Stimulated activated effector memory CD8-positive, alpha-beta T cell treated with anti-CD3 and anti-CD28 coated beads, Interleukin-12 subunit alpha, Interleukin-12 subunit beta, amount 100 ng/mL, for 72 hours (primary cell): ENCODE results near the gene MT3.

Experiments
- ATAC-seq: fragments of 150-1000 bp; cut with Tn5 transposase; 2 replicates; pipeline ENCODE4 v1.10.0; 2021
- DNase-seq, 2 donors: peaks; one replicate each; pipeline ENCODE4 v3.0.0; 2021 to 2022; ENCODE audit warnings: low spot score in 2 of 2
- H3K27ac Mint-ChIP-seq: one replicate; pipeline ENCODE4 v1.8.0; 2022; ENCODE audit warnings: mild to moderate bottlenecking, mixed read lengths
- H3K36me3 Mint-ChIP-seq: one replicate; pipeline ENCODE4 v1.8.0; 2022; ENCODE audit warnings: mild to moderate bottlenecking, mixed read lengths
- H3K4me1 Mint-ChIP-seq: one replicate; pipeline ENCODE4 v1.8.0; 2022; ENCODE audit warnings: mixed read lengths
- H3K4me3 Mint-ChIP-seq: one replicate; pipeline ENCODE4 v1.8.0; 2022; ENCODE audit warnings: mild to moderate bottlenecking, mixed read lengths
- H3K9me3 Mint-ChIP-seq: one replicate; pipeline ENCODE4 v1.8.0; 2022; ENCODE audit warnings: mixed read lengths

MT3 gene

DNA sequence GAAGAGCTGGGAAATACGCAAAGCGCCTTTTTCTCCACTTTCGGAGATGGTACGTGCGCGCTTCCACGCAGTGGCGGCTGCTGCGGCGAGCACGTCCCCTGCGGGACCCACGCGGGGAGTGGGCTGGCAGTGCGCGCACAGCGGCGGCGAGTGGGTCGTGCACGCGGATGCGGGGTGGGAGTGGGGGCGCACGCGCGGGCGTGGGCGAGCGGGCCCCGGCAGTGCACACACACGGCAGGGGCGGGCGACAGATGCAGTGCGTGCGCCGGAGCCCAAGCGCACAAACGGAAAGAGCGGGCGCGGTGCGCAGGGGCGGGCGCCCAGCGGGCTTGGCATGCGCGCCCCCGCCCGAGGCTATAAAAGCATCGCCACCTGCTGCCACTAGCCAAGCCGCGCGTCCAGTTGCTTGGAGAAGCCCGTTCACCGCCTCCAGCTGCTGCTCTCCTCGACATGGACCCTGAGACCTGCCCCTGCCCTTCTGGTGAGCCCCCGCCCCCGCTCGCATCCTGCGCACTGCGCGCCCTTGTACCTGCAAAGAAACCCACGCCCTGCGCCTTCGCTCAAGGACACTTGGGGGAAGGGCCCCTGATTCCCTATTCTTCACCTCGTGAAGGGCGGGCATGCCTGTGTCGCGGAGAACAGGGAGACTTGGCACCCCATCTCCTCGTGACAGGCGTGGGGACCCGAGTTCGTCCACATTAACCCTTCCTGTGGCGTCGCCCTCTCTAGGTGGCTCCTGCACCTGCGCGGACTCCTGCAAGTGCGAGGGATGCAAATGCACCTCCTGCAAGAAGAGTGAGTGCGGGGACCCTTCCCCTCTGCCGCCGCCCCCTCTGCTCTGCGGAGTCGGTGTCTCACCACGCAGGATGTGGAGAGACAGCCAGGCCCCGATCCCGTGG lies at the start of gene MT3:
Gene MT3, plus strand, starts transcription at position 388 of the 899 bp plus-strand sequence. Its CDS starts 63 bp downstream, at position 451.
- peaks cover 4% of the 10 kb centered on the region for H3K36me3 Mint-ChIP-seq
- peaks cover 19% of the 10 kb centered on the region for H3K4me1 Mint-ChIP-seq
- no peaks in the 10 kb centered on the region for H3K9me3 Mint-ChIP-seq
- peak; percentile 75 for ATAC-seq
- no peak for DNase-seq
- H3K4me3 Mint-ChIP-seq = peak within 1 kb of the TSS; percentile 78
- H3K27ac Mint-ChIP-seq = no peak within 1 kb of the TSS

- ATAC-seq (no peak), DNase-seq (no peak)
- Mint-ChIP-seq H3K9me3 (peaks cover 2% of the 10 kb centered on the region), H3K36me3 (no peaks in the 10 kb centered on the region), H3K4me1 (no peaks in the 10 kb centered on the region), H3K27ac (no peak overlapping the region), H3K4me3 (no peak overlapping the region)
Observed at GRCh38 chr16:56539656-56540055, 49.7 kb upstream of the MT3 start.

- Mint-ChIP-seq H3K9me3 (peaks cover 2% of the 10 kb centered on the region), H3K27ac (no peak overlapping the region), H3K4me1 (no peaks in the 10 kb centered on the region), H3K4me3 (no peak overlapping the region), H3K36me3 (no peaks in the 10 kb centered on the region)
- no peak for ATAC-seq
- no peak for DNase-seq
Observed at GRCh38 chr16:56542039-56542438, 47.3 kb upstream of the MT3 start.

DNA sequence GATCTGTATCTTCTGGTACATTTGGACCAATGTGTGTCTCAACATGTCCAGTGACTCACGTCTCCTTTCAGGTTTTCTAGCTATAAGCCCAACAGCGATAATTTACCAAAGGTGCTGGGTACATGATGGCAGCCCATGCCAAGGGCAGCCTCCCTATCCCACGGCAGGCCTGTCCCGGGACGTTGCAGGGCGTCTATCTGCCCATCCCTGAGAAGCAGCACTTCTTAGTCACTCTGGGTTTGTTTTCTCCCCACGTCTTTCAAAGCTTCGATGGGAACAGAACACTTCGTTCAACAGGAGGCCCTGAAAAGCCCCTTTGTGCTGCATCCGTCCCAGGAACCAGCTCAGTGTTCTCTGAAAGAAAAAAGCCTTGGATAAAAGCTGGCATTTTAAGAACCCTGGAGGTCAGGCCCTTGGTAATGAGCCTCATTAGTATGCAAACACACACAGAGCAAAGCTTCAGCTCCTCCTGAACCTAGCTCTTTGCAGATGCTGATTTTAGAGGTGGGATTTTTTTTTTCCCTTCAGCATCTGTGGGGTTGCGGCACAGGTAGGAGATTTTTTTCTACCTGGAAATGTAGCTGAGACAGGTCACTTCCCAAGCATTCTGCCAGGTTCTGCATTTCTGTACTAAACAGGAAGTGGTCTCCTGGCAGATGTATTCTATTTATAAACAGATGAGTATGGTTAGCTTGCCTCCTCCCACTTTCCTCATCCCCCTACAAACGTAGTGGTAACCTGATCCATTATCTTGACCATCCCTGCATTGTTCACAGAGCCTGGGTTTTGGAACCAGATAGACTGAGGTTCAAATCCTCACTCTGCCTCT lies 42.0 kb upstream of the MT3 start:
- no peaks in the 10 kb centered on the region for H3K36me3 Mint-ChIP-seq
- no peak overlapping the region for H3K27ac Mint-ChIP-seq
- ATAC-seq (peak; percentile 35), DNase-seq (no peak)
- H3K4me3 Mint-ChIP-seq = no peak overlapping the region
- H3K4me1 Mint-ChIP-seq = peaks cover 17% of the 10 kb centered on the region
- H3K9me3 Mint-ChIP-seq = peaks cover 3% of the 10 kb centered on the region

DNA sequence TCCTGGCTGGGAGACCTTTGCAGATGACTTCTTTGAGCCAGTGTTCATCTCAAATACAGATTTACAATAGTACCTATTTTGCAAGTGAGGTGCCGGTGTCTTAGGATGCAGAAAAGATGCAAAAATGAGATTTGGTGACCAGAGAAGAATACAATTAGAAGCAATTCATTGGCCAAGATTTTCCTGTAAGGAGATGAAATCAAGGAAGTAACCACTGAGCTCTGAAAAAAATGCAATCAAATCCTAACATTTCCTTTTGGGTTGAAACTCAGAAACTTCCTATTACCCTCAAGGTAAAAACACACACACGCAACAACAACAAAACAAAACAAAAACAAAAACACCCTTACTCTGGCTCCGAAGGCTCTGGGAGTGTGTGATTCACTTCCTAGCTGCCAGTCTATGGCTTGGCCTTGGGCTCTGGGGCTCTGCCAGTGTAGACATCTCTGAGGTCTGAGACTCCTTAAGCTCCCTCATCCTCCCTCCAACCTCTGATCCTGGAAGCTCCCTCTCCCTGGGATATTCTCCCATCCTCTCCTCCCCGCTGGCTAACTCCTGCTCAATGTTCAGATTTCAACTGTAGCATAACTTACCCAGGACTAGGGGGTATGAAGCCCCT lies 41.3 kb upstream of the MT3 start:
- DNase-seq = no peak
- peak overlapping the region; percentile 24 for H3K27ac Mint-ChIP-seq
- no peak overlapping the region for H3K4me3 Mint-ChIP-seq
- H3K9me3 Mint-ChIP-seq = peaks cover 3% of the 10 kb centered on the region
- no peaks in the 10 kb centered on the region for H3K36me3 Mint-ChIP-seq
- ATAC-seq = no peak
- peaks cover 17% of the 10 kb centered on the region for H3K4me1 Mint-ChIP-seq

GRCh38 chr16:56549161-56549560 lies 40.2 kb upstream of the MT3 start:
- ATAC-seq (no peak), DNase-seq (no peak)
- no peak overlapping the region for H3K27ac Mint-ChIP-seq
- peaks cover 17% of the 10 kb centered on the region for H3K4me1 Mint-ChIP-seq
- H3K9me3 Mint-ChIP-seq = peaks cover 3% of the 10 kb centered on the region
- H3K36me3 Mint-ChIP-seq = no peaks in the 10 kb centered on the region
- no peak overlapping the region for H3K4me3 Mint-ChIP-seq

GRCh38 chr16:56549744-56550385 lies 39.5 kb upstream of the MT3 start:
- no peaks in the 10 kb centered on the region for H3K36me3 Mint-ChIP-seq
- peaks cover 17% of the 10 kb centered on the region for H3K4me1 Mint-ChIP-seq
- H3K4me3 Mint-ChIP-seq = no peak overlapping the region
- DNase-seq (no peak), ATAC-seq (peak; percentile 88)
- H3K27ac Mint-ChIP-seq = no peak overlapping the region
- peaks cover 3% of the 10 kb centered on the region for H3K9me3 Mint-ChIP-seq

- Mint-ChIP-seq H3K4me3 (no peak overlapping the region), H3K27ac (no peak overlapping the region), H3K4me1 (peaks cover 17% of the 10 kb centered on the region), H3K36me3 (no peaks in the 10 kb centered on the region), H3K9me3 (peaks cover 3% of the 10 kb centered on the region)
- no peak for ATAC-seq
- DNase-seq = no peak
Observed at GRCh38 chr16:56551796-56552738, 37.3 kb upstream of the MT3 start.

DNA sequence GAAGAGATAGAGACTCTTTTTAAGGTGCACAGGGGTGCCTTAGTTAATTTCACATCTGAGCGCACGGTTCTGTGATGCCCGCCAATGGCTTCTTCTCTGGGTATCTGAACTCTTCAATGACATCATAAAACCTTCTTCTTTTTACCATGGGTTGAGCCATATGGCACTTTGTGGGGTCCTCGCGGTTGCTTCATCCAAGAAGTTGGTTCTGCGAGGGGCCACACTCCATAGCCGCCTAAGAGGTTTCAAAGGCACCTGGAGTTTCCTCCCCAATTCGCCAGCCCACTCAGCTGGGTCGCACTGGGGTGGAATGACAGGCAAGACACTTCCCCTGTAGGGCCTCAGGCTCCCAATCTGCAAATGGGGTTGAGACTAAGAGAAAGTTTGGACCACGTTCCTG lies 34.9 kb upstream of the MT3 start:
- DNase-seq (no peak), ATAC-seq (no peak)
- H3K4me1 Mint-ChIP-seq = peaks cover 6% of the 10 kb centered on the region
- H3K4me3 Mint-ChIP-seq = no peak overlapping the region
- no peaks in the 10 kb centered on the region for H3K36me3 Mint-ChIP-seq
- H3K9me3 Mint-ChIP-seq = peaks cover 3% of the 10 kb centered on the region
- no peak overlapping the region for H3K27ac Mint-ChIP-seq

DNA sequence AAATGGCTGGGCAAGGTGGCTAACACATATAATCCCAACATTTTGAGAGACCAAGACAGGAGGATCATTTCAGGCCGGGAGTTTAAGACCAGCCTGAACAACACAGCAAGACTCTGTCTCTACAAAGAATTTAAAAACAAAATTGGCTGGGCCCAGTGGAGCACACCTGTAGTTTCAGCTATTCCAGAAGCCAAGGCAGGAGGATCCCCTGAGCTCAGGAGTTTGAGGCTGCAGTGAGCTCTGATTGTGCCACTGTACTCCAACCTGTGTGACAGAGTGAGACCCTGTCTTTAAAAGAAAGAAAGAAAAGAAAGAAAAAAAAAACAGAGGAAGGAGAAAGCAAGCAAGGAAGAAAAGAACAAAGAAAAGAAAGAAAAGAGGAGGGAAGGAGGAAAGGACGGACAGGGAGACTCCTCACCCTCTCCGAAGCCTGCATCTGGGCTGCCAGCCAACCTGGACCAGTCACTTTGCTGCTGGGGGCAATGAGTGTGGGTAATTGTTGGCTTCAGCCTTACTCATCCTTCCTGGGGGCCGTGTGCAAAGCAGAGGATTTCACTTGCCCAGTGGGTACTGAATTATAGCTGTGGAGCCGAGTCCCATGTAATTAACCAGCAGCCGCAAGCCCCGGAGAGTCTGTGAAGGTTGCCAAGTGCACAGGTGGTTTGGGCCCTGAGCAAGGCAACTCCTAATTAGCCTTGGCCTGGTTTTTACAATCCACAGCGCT lies 31.1 kb upstream of the MT3 start:
- no peaks in the 10 kb centered on the region for H3K36me3 Mint-ChIP-seq
- no peak overlapping the region for H3K4me3 Mint-ChIP-seq
- DNase-seq (no peak), ATAC-seq (peak; percentile 31)
- no peaks in the 10 kb centered on the region for H3K4me1 Mint-ChIP-seq
- H3K27ac Mint-ChIP-seq = no peak overlapping the region
- no peaks in the 10 kb centered on the region for H3K9me3 Mint-ChIP-seq

DNA sequence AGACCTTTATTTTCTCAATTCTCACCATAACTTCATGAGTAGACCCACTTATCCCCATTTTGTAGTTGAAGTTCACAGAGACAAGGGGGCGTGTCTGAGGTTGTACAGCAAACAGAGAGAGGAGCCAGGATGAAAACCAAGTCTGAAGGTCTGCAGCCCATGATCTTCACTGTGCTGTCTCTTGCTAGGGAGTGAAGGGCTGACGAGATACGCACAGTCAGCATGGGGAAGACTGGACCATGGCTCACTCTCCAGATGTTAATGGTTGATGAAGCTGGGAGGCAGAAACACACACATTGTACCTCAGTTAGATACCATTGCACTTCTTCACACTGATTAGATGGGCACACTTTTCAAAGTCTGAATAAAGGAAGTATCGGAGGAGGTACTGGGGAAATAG lies 30.2 kb upstream of the MT3 start:
- H3K4me3 Mint-ChIP-seq = no peak overlapping the region
- no peaks in the 10 kb centered on the region for H3K9me3 Mint-ChIP-seq
- DNase-seq = no peak
- no peaks in the 10 kb centered on the region for H3K4me1 Mint-ChIP-seq
- no peak for ATAC-seq
- H3K27ac Mint-ChIP-seq = no peak overlapping the region
- H3K36me3 Mint-ChIP-seq = no peaks in the 10 kb centered on the region

- Mint-ChIP-seq H3K4me1 (no peaks in the 10 kb centered on the region), H3K9me3 (no peaks in the 10 kb centered on the region), H3K36me3 (no peaks in the 10 kb centered on the region), H3K4me3 (no peak overlapping the region), H3K27ac (no peak overlapping the region)
- DNase-seq = no peak
- no peak for ATAC-seq
Observed at GRCh38 chr16:56560447-56560846, 28.9 kb upstream of the MT3 start.

GRCh38 chr16:56561126-56561525 lies 28.2 kb upstream of the MT3 start:
- DNase-seq = no peak
- H3K9me3 Mint-ChIP-seq = no peaks in the 10 kb centered on the region
- H3K4me1 Mint-ChIP-seq = peaks cover 1% of the 10 kb centered on the region
- no peaks in the 10 kb centered on the region for H3K36me3 Mint-ChIP-seq
- H3K27ac Mint-ChIP-seq = no peak overlapping the region
- ATAC-seq = no peak
- H3K4me3 Mint-ChIP-seq = no peak overlapping the region
